M059J (cell line): ENCODE results near the gene NOS3. TPM values are rescaled to one million over a fixed set of nuclear protein-coding genes. Genes with fewer than 3 reads are reported as not detected.

ENCODE experiments used
- DNase-seq: peaks from one replicate; pipeline ENCODE4 v3.0.0-alpha.2; 2012; ENCODE audit warnings: low read depth
- total RNA-seq: library from RNA; depleted of rRNA; stranded (reverse); fragments of >200 nt; shearing (Covaris generic); gene quantifications from 2 replicates; pipeline ENCODE4 v1.2.3, GENCODE V29; 2014

The NOS3 gene
- total RNA-seq, 1 experiment from 2014 or later = not detected

- no peak for DNase-seq
Measured at GRCh38 chr7:150979713-150980390, 11.0 kb upstream of the NOS3 start.

- DNase-seq = no peak
Measured at GRCh38 chr7:150980663-150981062, 10.2 kb upstream of the NOS3 start.

- DNase-seq = no peak
Measured at GRCh38 chr7:150981644-150982043, 9.2 kb upstream of the NOS3 start.

- DNase-seq = no peak
Measured at GRCh38 chr7:150982351-150982750, 8.5 kb upstream of the NOS3 start.

- peak; percentile 37 for DNase-seq
Measured at GRCh38 chr7:150983893-150984368, 6.9 kb upstream of the NOS3 start.

GRCh38 chr7:150986099-150986512 lies 4.7 kb upstream of the NOS3 start:
- peak; percentile 54 for DNase-seq

- no peak for DNase-seq
Measured at GRCh38 chr7:150986556-150986955, 4.3 kb upstream of the NOS3 start.

GRCh38 chr7:150988230-150989226 lies 2.3 kb upstream of the NOS3 start:
- no peak for DNase-seq

GRCh38 chr7:150989456-150989855 lies 1.4 kb upstream of the NOS3 start:
- DNase-seq = no peak

GRCh38 chr7:150992051-150992640 lies 1.3 kb downstream of the NOS3 start:
- DNase-seq = peak; percentile 50

GRCh38 chr7:150992833-150993302 lies 2.1 kb downstream of the NOS3 start:
- DNase-seq = peak; percentile 53

- no peak for DNase-seq
Measured at GRCh38 chr7:150993511-150993910, 2.7 kb downstream of the NOS3 start.

GRCh38 chr7:150994141-150994837 lies 3.5 kb downstream of the NOS3 start:
- DNase-seq = no peak

GRCh38 chr7:150994838-150995510 lies 4.2 kb downstream of the NOS3 start:
- DNase-seq = no peak

GRCh38 chr7:150996376-150997074 lies 5.7 kb downstream of the NOS3 start:
- DNase-seq = no peak

GRCh38 chr7:150997075-150997511 lies 6.3 kb downstream of the NOS3 start:
- DNase-seq = no peak

- no peak for DNase-seq
Measured at GRCh38 chr7:150997817-150998216, 7.0 kb downstream of the NOS3 start.

- no peak for DNase-seq
Measured at GRCh38 chr7:150998341-150998740, 7.5 kb downstream of the NOS3 start.

GRCh38 chr7:150999001-150999400 lies 8.2 kb downstream of the NOS3 start:
- DNase-seq = no peak
